ENCODE results near the gene SPG11.
"Not testable (repeated sequence)": the region's sequence is repeated elsewhere in the genome, so short reads cannot be mapped to it uniquely, and the experiment has no call there.

SPG11 gene

DNA sequence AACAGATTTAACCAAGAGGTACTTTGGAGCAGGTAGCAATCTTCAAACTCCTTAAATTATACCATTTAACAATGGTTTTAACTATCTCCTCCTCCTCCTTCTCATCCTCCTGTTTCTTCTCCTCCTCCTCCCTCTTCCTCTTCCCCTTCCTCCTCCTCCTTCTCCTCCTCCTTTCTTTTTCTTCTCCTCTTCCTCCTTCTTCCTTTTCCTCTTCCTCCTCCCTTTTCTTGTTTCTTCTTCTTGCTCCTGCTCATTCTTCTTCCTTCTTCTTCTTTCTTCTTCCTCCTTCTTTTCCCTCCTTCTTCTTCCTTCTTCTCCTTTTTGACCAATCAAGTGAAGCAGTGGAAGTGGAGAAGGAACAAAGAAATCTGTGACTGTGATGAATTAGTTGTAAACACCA, 33.6 kb upstream of the SPG11 start:
- Histone ChIP-seq H3K36me3 (ENCODE audit: insufficient read depth, low read length) (no peaks in the 10 kb centered on the region), H3K9me3 (ENCODE audit: insufficient read depth, low read length, severe bottlenecking) (no peaks in the 10 kb centered on the region), H3K4me1 (ENCODE audit: insufficient read depth, low read length) (no peaks in the 10 kb centered on the region), H3K9ac (ENCODE audit: low read depth, low read length) (no peak overlapping the region), H2AFZ (ENCODE audit: low read depth, low read length) (no peak overlapping the region), H4K20me1 (ENCODE audit: insufficient read depth, low read length) (no peaks in the 10 kb centered on the region), H3K4me3 (ENCODE audit: low read depth in 1 of 2, low read length in 2 of 2) (no peak overlapping the region), H3K27me3 (ENCODE audit: insufficient read depth, low read length, poor library complexity) (no peaks in the 10 kb centered on the region), H3K4me2 (ENCODE audit: insufficient read depth, low read length) (no peak overlapping the region), H3K79me2 (ENCODE audit: insufficient read depth, low read length) (no peaks in the 10 kb centered on the region), H3K27ac (ENCODE audit: low read length) (no peak overlapping the region)
- ATAC-seq (ENCODE audit: insufficient read depth, low read depth) (no peak), DNase-seq (no peak)
- TF ChIP-seq EZH2 (IDR thresholded peaks at IDR 0.05; ENCODE audit: borderline replicate concordance, low read depth, low read length, severe bottlenecking) (no peak), CTCF (IDR thresholded peaks at IDR 0.05; ENCODE audit: borderline replicate concordance, extremely low read depth, low read length, poor library complexity, severe bottlenecking) (no peak)

- Histone ChIP-seq H3K27me3 (ENCODE audit: insufficient read depth, low read length, poor library complexity) (no peaks in the 10 kb centered on the region), H3K27ac (ENCODE audit: low read length) (no peak overlapping the region), H2AFZ (ENCODE audit: low read depth, low read length) (no peak overlapping the region), H3K9me3 (ENCODE audit: insufficient read depth, low read length, severe bottlenecking) (no peaks in the 10 kb centered on the region), H3K9ac (ENCODE audit: low read depth, low read length) (no peak overlapping the region), H3K79me2 (ENCODE audit: insufficient read depth, low read length) (no peaks in the 10 kb centered on the region), H3K36me3 (ENCODE audit: insufficient read depth, low read length) (no peaks in the 10 kb centered on the region), H3K4me3 (ENCODE audit: low read depth in 1 of 2, low read length in 2 of 2) (no peak overlapping the region), H3K4me1 (ENCODE audit: insufficient read depth, low read length) (no peaks in the 10 kb centered on the region), H3K4me2 (ENCODE audit: insufficient read depth, low read length) (no peak overlapping the region), H4K20me1 (ENCODE audit: insufficient read depth, low read length) (no peaks in the 10 kb centered on the region)
- TF ChIP-seq CTCF (IDR thresholded peaks at IDR 0.05; ENCODE audit: borderline replicate concordance, extremely low read depth, low read length, poor library complexity, severe bottlenecking) (no peak), EZH2 (IDR thresholded peaks at IDR 0.05; ENCODE audit: borderline replicate concordance, low read depth, low read length, severe bottlenecking) (no peak)
- DNase-seq (no peak), ATAC-seq (ENCODE audit: insufficient read depth, low read depth) (no peak)
These were observed 31.8 kb upstream of the SPG11 start for GRCh38 chr15:44695294-44695693.

- Histone ChIP-seq H3K36me3 (ENCODE audit: insufficient read depth, low read length) (no peaks in the 10 kb centered on the region), H3K27me3 (ENCODE audit: insufficient read depth, low read length, poor library complexity) (no peaks in the 10 kb centered on the region), H3K4me1 (ENCODE audit: insufficient read depth, low read length) (no peaks in the 10 kb centered on the region), H4K20me1 (ENCODE audit: insufficient read depth, low read length) (no peaks in the 10 kb centered on the region), H3K4me3 (ENCODE audit: low read depth in 1 of 2, low read length in 2 of 2) (no peak overlapping the region), H3K27ac (ENCODE audit: low read length) (no peak overlapping the region), H2AFZ (ENCODE audit: low read depth, low read length) (no peak overlapping the region), H3K9ac (ENCODE audit: low read depth, low read length) (no peak overlapping the region), H3K79me2 (ENCODE audit: insufficient read depth, low read length) (no peaks in the 10 kb centered on the region), H3K9me3 (ENCODE audit: insufficient read depth, low read length, severe bottlenecking) (no peaks in the 10 kb centered on the region), H3K4me2 (ENCODE audit: insufficient read depth, low read length) (no peak overlapping the region)
- TF ChIP-seq EZH2 (IDR thresholded peaks at IDR 0.05; ENCODE audit: borderline replicate concordance, low read depth, low read length, severe bottlenecking) (no peak), CTCF (IDR thresholded peaks at IDR 0.05; ENCODE audit: borderline replicate concordance, extremely low read depth, low read length, poor library complexity, severe bottlenecking) (no peak)
- ATAC-seq (ENCODE audit: insufficient read depth, low read depth) (no peak), DNase-seq (no peak)
These were observed 31.0 kb upstream of the SPG11 start for GRCh38 chr15:44694416-44694815.

- Histone ChIP-seq H3K4me2 (ENCODE audit: insufficient read depth, low read length) (no peak overlapping the region), H3K4me3 (ENCODE audit: low read depth in 1 of 2, low read length in 2 of 2) (no peak overlapping the region), H4K20me1 (ENCODE audit: insufficient read depth, low read length) (no peaks in the 10 kb centered on the region), H3K27ac (ENCODE audit: low read length) (no peak overlapping the region), H3K9ac (ENCODE audit: low read depth, low read length) (no peak overlapping the region), H3K9me3 (ENCODE audit: insufficient read depth, low read length, severe bottlenecking) (no peaks in the 10 kb centered on the region), H3K79me2 (ENCODE audit: insufficient read depth, low read length) (no peaks in the 10 kb centered on the region), H3K36me3 (ENCODE audit: insufficient read depth, low read length) (no peaks in the 10 kb centered on the region), H3K27me3 (ENCODE audit: insufficient read depth, low read length, poor library complexity) (no peaks in the 10 kb centered on the region), H3K4me1 (ENCODE audit: insufficient read depth, low read length) (no peaks in the 10 kb centered on the region), H2AFZ (ENCODE audit: low read depth, low read length) (no peak overlapping the region)
- no peak for TF ChIP-seq CTCF (IDR thresholded peaks at IDR 0.05; ENCODE audit: borderline replicate concordance, extremely low read depth, low read length, poor library complexity, severe bottlenecking)
- TF ChIP-seq EZH2 (IDR thresholded peaks at IDR 0.05; ENCODE audit: borderline replicate concordance, low read depth, low read length, severe bottlenecking): no peak
- ATAC-seq (ENCODE audit: insufficient read depth, low read depth) (no peak), DNase-seq (no peak)
These were observed 29.2 kb upstream of the SPG11 start for GRCh38 chr15:44692659-44693058.

DNA sequence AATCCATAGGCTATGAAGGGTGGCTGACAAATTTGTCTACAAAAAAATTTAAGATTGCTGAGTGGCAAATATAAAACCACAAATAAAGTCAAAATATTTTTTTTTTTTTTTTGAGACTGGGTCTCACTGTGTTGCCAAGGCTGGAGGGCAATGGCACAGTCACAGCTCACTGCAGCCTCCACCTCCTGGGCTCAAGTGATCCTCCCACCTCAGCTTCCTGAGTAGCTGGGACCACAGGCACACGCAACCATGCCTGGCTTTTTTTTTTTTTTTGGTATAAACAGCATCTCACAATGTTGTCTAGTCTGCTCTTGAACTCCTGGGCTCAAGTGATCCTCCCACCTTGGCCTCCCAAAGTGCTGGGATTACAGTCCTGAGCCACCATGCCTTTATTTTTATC, 26.8 kb upstream of the SPG11 start:
- H2AFZ ChIP-seq (ENCODE audit: low read depth, low read length); H3K79me2 ChIP-seq (ENCODE audit: insufficient read depth, low read length); H3K4me1 ChIP-seq (ENCODE audit: insufficient read depth, low read length); H3K27me3 ChIP-seq (ENCODE audit: insufficient read depth, low read length, poor library complexity); H3K36me3 ChIP-seq (ENCODE audit: insufficient read depth, low read length); H4K20me1 ChIP-seq (ENCODE audit: insufficient read depth, low read length); H3K4me3 ChIP-seq (ENCODE audit: low read depth in 1 of 2, low read length in 2 of 2); H3K27ac ChIP-seq (ENCODE audit: low read length); H3K9ac ChIP-seq (ENCODE audit: low read depth, low read length); H3K4me2 ChIP-seq (ENCODE audit: insufficient read depth, low read length); H3K9me3 ChIP-seq (ENCODE audit: insufficient read depth, low read length, severe bottlenecking): not testable (repeated sequence)
- ATAC-seq (ENCODE audit: insufficient read depth, low read depth): peak; percentile 64; the same call in 2 of the 3 replicates
- peak; percentile 44 for DNase-seq
